HCT116 (cell line): ENCODE results near the gene RHOB. TPM values are rescaled to one million over a fixed set of nuclear protein-coding genes. Genes with fewer than 3 reads are reported as not detected.

ENCODE experiments used
- ATAC-seq: fragments of 200-7000 bp; cut with Tn5 transposase; 2 replicates; pipeline ENCODE4 v1.9.1; 2020; ENCODE audit warnings: mild to moderate bottlenecking, moderate library complexity
- BruUV-seq: library from RNA; stranded (reverse); fragments of 400-500 nt; replicated peaks from 2 replicates; lab custom pipeline; 2021; lab: Mats Ljungman, UMichigan
- CTCF ChIA-PET: fragments of 300-600 bp; sonication (Branson Sonifier 250); formaldehyde crosslinking; loops from one replicate; lab custom pipeline; 2021; ENCODE audit warnings: antibody characterized with exemption; lab: Charles Lee
- POLR2A ChIA-PET: fragments of 300-600, 350-600 bp; sonication (Branson Sonifier 250); formaldehyde crosslinking; loops from one replicate; lab custom pipeline; 2021; ENCODE audit warnings: antibody characterized with exemption; lab: Charles Lee
- RAD21 ChIA-PET, 2 experiments: fragments of 300-600 bp; sonication (Branson Sonifier 250); formaldehyde crosslinking; loops; one replicate each; lab custom pipeline; 2023; ENCODE audit warnings: low total read pairs in 2 of 2; ENCODE audit not compliant: uncharacterized antibody in 2 of 2, unreplicated experiment in 2 of 2, low non-redundant PET in 1 of 2; lab: Charles Lee
- DNase-seq: peaks from one replicate; pipeline ENCODE4 v3.0.0-alpha.2; 2010; ENCODE audit warnings: low read depth, low spot score
- H2AFZ ChIP-seq: fragments of 200-600 bp; shearing (Covaris generic), sonication (generic); 2 replicates; pipeline ENCODE4 v1.6.1; 2017; ENCODE audit warnings: low read depth, mixed run types, mixed read lengths, antibody characterized with exemption, low read length; ENCODE audit not compliant: poor library complexity, severe bottlenecking
- H3K27ac ChIP-seq: 2 replicates; pipeline ENCODE4 v1.5.1; 2012; ENCODE audit warnings: low read depth, low read length
- H3K27me3 ChIP-seq: fragments of 200-600 bp; sonication (generic); 2 replicates; pipeline ENCODE4 v1.6.1; 2016; ENCODE audit warnings: mixed run types, low read length, mixed read lengths; ENCODE audit not compliant: insufficient read depth
- H3K36me3 ChIP-seq, 2 experiments: fragments of 200-500 bp in 1 of 2; fragments of 200-600 bp in 1 of 2; sonication (Bioruptor generic) in 1 of 2; sonication (generic) in 1 of 2; 2 replicates each; pipeline versions ENCODE4 v1.5.1 to v1.6.1; 2014 to 2016; ENCODE audit warnings: low read length in 2 of 2, inconsistent platforms in 1 of 2, mixed read lengths in 1 of 2, mixed run types in 1 of 2; ENCODE audit not compliant: insufficient read depth in 2 of 2, control insufficient read depth in 1 of 2
- H3K4me1 ChIP-seq, 2 experiments: fragments of 200-600 bp in 1 of 2; sonication (generic) in 1 of 2; 2 replicates each; pipeline versions ENCODE4 v1.5.1 to v1.6.1; 2012 to 2017; ENCODE audit warnings: low read length in 2 of 2, inconsistent platforms in 1 of 2, mild to moderate bottlenecking in 1 of 2, mixed read lengths in 1 of 2, mixed run types in 1 of 2, moderate library complexity in 1 of 2; ENCODE audit not compliant: insufficient read depth in 2 of 2, control insufficient read depth in 1 of 2
- H3K4me2 ChIP-seq: fragments of 200-600 bp; sonication (generic); 2 replicates; pipeline ENCODE4 v1.6.1; 2017; ENCODE audit warnings: mixed run types, low read length, mixed read lengths
- H3K4me3 ChIP-seq, 2 experiments: fragments of 200-600 bp in 1 of 2; sonication (generic) in 1 of 2; replicated peaks in 1 of 2; 2 replicates each; pipeline ENCODE4 v1.5.1; 2011 to 2016; ENCODE audit warnings: low read length in 2 of 2, control low read depth in 1 of 2, low read depth in 1 of 2, mild to moderate bottlenecking in 1 of 2, mixed read lengths in 1 of 2, mixed run types in 1 of 2
- H3K79me2 ChIP-seq: fragments of 200-600 bp; sonication (generic); 2 replicates; pipeline ENCODE4 v1.6.1; 2017; ENCODE audit warnings: mild to moderate bottlenecking, mixed run types, low read length, moderate library complexity, mixed read lengths; ENCODE audit not compliant: insufficient read depth
- H3K9ac ChIP-seq: fragments of 200-600 bp; sonication (generic); 2 replicates; pipeline ENCODE4 v1.6.1; 2016; ENCODE audit warnings: low read length, mixed read lengths
- H3K9me2 ChIP-seq: fragments of 200-600 bp; sonication (generic), shearing (Covaris generic); 2 replicates; pipeline ENCODE4 v1.6.1; 2017; ENCODE audit warnings: mixed run types, mild to moderate bottlenecking, moderate library complexity; ENCODE audit not compliant: insufficient read depth
- H3K9me3 ChIP-seq, 2 experiments: fragments of 200-500 bp in 1 of 2; fragments of 200-600 bp in 1 of 2; sonication (Bioruptor generic) in 1 of 2; sonication (generic) in 1 of 2; 2 replicates each; pipeline ENCODE4 v1.6.1; 2014 to 2017; ENCODE audit warnings: low read length in 2 of 2, mixed read lengths in 2 of 2, inconsistent platforms in 1 of 2, low read depth in 1 of 2, mild to moderate bottlenecking in 1 of 2, mixed run types in 1 of 2, moderate library complexity in 1 of 2; ENCODE audit not compliant: control insufficient read depth in 1 of 2, insufficient read depth in 1 of 2
- H4K20me1 ChIP-seq: fragments of 200-600 bp; sonication (generic), shearing (Covaris generic); 2 replicates; pipeline ENCODE4 v1.6.1; 2017; ENCODE audit warnings: mixed run types, mild to moderate bottlenecking, moderate library complexity; ENCODE audit not compliant: insufficient read depth
- ATF3 ChIP-seq: IDR thresholded peaks from 2 replicates; pipeline ENCODE4 v1.6.1; 2012
- CBX3 ChIP-seq: IDR thresholded peaks from 2 replicates; pipeline ENCODE4 v1.6.1; 2012; ENCODE audit warnings: low read depth
- CEBPB ChIP-seq: IDR thresholded peaks from 2 replicates; pipeline ENCODE4 v1.6.1; 2012; ENCODE audit warnings: low read depth
- CTCF ChIP-seq, 3 experiments: fragments of 200-600 bp in 1 of 3; sonication (generic) in 1 of 3; IDR thresholded peaks in 2 of 3; conservative IDR thresholded peaks in 1 of 3; 2 replicates each; pipeline ENCODE4 v1.5.1; 2012 to 2017; ENCODE audit warnings: low read depth in 2 of 3, low read length in 2 of 3, antibody characterized with exemption in 1 of 3, borderline replicate concordance in 1 of 3, control low read depth in 1 of 3, mild to moderate bottlenecking in 1 of 3, mixed read lengths in 1 of 3, mixed run types in 1 of 3, moderate library complexity in 1 of 3; ENCODE audit not compliant: insufficient read depth in 1 of 3
- EGR1 ChIP-seq: IDR thresholded peaks from 2 replicates; pipeline ENCODE4 v1.6.1; 2012; ENCODE audit warnings: low read depth
- EZH2 ChIP-seq: fragments of 200-600 bp; sonication (generic); IDR thresholded peaks from 2 replicates; pipeline ENCODE4 v1.6.1; 2017; ENCODE audit warnings: antibody characterized with exemption, mixed run types
- FOSL1 ChIP-seq: IDR thresholded peaks from 2 replicates; pipeline ENCODE4 v1.6.1; 2012; ENCODE audit warnings: low read depth
- JUND ChIP-seq: IDR thresholded peaks from 2 replicates; pipeline ENCODE4 v1.6.1; 2012
- MAX ChIP-seq: IDR thresholded peaks from 2 replicates; pipeline ENCODE4 v1.6.1; 2012
- POLR2A ChIP-seq: IDR thresholded peaks from 2 replicates; pipeline ENCODE4 v1.7.0; 2011; ENCODE audit warnings: borderline replicate concordance; ENCODE audit not compliant: insufficient read depth, insufficient read length; ENCODE audit errors: extremely low read depth
- RAD21 ChIP-seq: IDR thresholded peaks from 2 replicates; pipeline ENCODE4 v1.6.1; 2012; ENCODE audit warnings: low read depth, mild to moderate bottlenecking
- SIN3A ChIP-seq: IDR thresholded peaks from 2 replicates; pipeline ENCODE4 v1.6.1; 2012; ENCODE audit warnings: low read depth
- SP1 ChIP-seq: IDR thresholded peaks from 2 replicates; pipeline ENCODE4 v1.6.1; 2012; ENCODE audit warnings: low read depth
- SRF ChIP-seq: IDR thresholded peaks from 2 replicates; pipeline ENCODE4 v1.6.1; 2012; ENCODE audit warnings: low read depth
- TCF7L2 ChIP-seq: IDR thresholded peaks from 2 replicates; pipeline ENCODE4 v1.7.0; 2011; ENCODE audit warnings: borderline replicate concordance, inconsistent platforms; ENCODE audit not compliant: insufficient read depth, insufficient read length; ENCODE audit errors: extremely low read depth
- YY1 ChIP-seq: IDR thresholded peaks from 2 replicates; pipeline ENCODE4 v1.6.1; 2011; ENCODE audit warnings: low read length, low read depth, moderate library complexity, mild to moderate bottlenecking; ENCODE audit not compliant: insufficient replicate concordance; ENCODE audit errors: extremely low read depth
- ZBTB33 ChIP-seq: IDR thresholded peaks from 2 replicates; pipeline ENCODE4 v1.6.1; 2011; ENCODE audit warnings: mild to moderate bottlenecking, low read length, moderate library complexity; ENCODE audit not compliant: insufficient replicate concordance; ENCODE audit errors: extremely low read depth
- ZFX ChIP-seq: fragments of 450-650 bp; IDR thresholded peaks from 2 replicates; pipeline ENCODE4 v1.6.1; 2017
- ZNF274 ChIP-seq: fragments of 200-500 bp; sonication (Bioruptor generic); IDR thresholded peaks from 2 replicates; pipeline ENCODE4 v1.6.1; 2014; ENCODE audit warnings: mild to moderate bottlenecking, low read depth, low read length, inconsistent platforms
- intact Hi-C: fragments of 100-400 bp; cut with micrococcal nuclease; formaldehyde crosslinking; loops from 2 replicates; pipeline ENCODE4 v1.10.0; 2022
- total RNA-seq: library from RNA; stranded (reverse); gene quantifications from one replicate; pipeline ENCODE4 v1.2.1, GENCODE V29; 2021; ENCODE audit not compliant: unreplicated experiment

The RHOB gene
- total RNA-seq, 1 experiment from 2014 or later: 72.9 TPM

GRCh38 chr2:20471902-20472559, 25.2 kb downstream of the RHOB start:
- DNase-seq (no peak), ATAC-seq (no peak)
- no peak overlapping the region for H2AFZ ChIP-seq
- no peak overlapping the region for H3K4me2 ChIP-seq
- H3K4me1 ChIP-seq: peaks cover 0 to 5% of the 10 kb centered on the region in 2 experiments; a peak in 1 of 4 replicates
- no peaks in the 10 kb centered on the region for H4K20me1 ChIP-seq
- BruUV-seq: no TSS peak
- H3K36me3 ChIP-seq: no peaks in the 10 kb centered on the region
- no peak overlapping the region for H3K27ac ChIP-seq
- CTCF ChIA-PET: no interaction called here
- H3K79me2 ChIP-seq: no peaks in the 10 kb centered on the region
- TF ChIP-seq JUND (no peak), CBX3 (no peak), TCF7L2 (no peak), CEBPB (no peak), FOSL1 (no peak), ZFX (no peak), MAX (no peak), EZH2 (no peak), ZBTB33 (no peak), YY1 (no peak), ZNF274 (no peak), SIN3A (no peak), SRF (no peak), RAD21 (no peak), EGR1 (no peak), CTCF (IDR thresholded peaks at IDR 0.05 in 2 of 3, conservative IDR thresholded peaks at IDR 0.05 in 1 of 3; ENCODE audit: borderline replicate concordance in 1 of 3, insufficient read depth in 1 of 3, low read depth in 2 of 3, low read length in 2 of 3) (no peak), ATF3 (no peak), SP1 (no peak), POLR2A (no peak)
- H3K9me3 ChIP-seq: no peaks in the 10 kb centered on the region
- H3K9me2 ChIP-seq: no peaks in the 10 kb centered on the region
- H3K4me3 ChIP-seq: no peak overlapping the region
- H3K27me3 ChIP-seq: no peaks in the 10 kb centered on the region
- intact Hi-C loops: no loop called here
- POLR2A ChIA-PET: no interaction called here
- H3K9ac ChIP-seq: no peak overlapping the region
- RAD21 ChIA-PET: no interaction called here
